LNCaP clone FGC (cell line): Measurements from ENCODE around the gene SEMA6A.
A peak's percentile ranks its signal among the peaks of the same experiment; 100 is the strongest.

Experiments used
- DNase-seq: peaks from one replicate; pipeline ENCODE4 v3.0.0-alpha.2; 2011; ENCODE audit warnings: low read depth
- H3K4me3 ChIP-seq: 2 replicates; pipeline ENCODE4 v1.5.1; 2011; ENCODE audit warnings: mild to moderate bottlenecking, low read depth, low read length, control low read depth
- CTCF ChIP-seq: IDR thresholded peaks from 2 replicates; pipeline ENCODE4 v1.5.1; 2012; ENCODE audit warnings: mild to moderate bottlenecking; ENCODE audit not compliant: control insufficient read depth, insufficient read depth; ENCODE audit errors: extremely low read depth

The SEMA6A gene

GRCh38 chr5:116406306-116407041, 168.1 kb downstream of the SEMA6A start:
- DNase-seq = no peak
- no peak overlapping the region for H3K4me3 ChIP-seq
- no peak for TF ChIP-seq CTCF

- no peak for DNase-seq
- no peak overlapping the region for H3K4me3 ChIP-seq
- no peak for TF ChIP-seq CTCF
These were observed 169.8 kb downstream of the SEMA6A start for GRCh38 chr5:116404792-116405191.

- no peak overlapping the region for H3K4me3 ChIP-seq
- TF ChIP-seq CTCF = no peak
- DNase-seq = no peak
These were observed 170.6 kb downstream of the SEMA6A start for GRCh38 chr5:116404016-116404415.

- no peak for DNase-seq
These were observed 172.4 kb downstream of the SEMA6A start for GRCh38 chr5:116402235-116402634.

GRCh38 chr5:116401576-116401975, 173.0 kb downstream of the SEMA6A start:
- no peak overlapping the region for H3K4me3 ChIP-seq
- no peak for DNase-seq

More at GRCh38 chr5:116402235-116402634, 172.4 kb downstream of the SEMA6A start:
- H3K4me3 ChIP-seq = no peak overlapping the region
- TF ChIP-seq CTCF = no peak

GRCh38 chr5:116396476-116397099, 178.0 kb downstream of the SEMA6A start:
- DNase-seq = no peak
- H3K4me3 ChIP-seq = no peak overlapping the region
- TF ChIP-seq CTCF = no peak

More at GRCh38 chr5:116401576-116401975, 173.0 kb downstream of the SEMA6A start:
- TF ChIP-seq CTCF = no peak

GRCh38 chr5:116395631-116396203, 178.9 kb downstream of the SEMA6A start:
- H3K4me3 ChIP-seq = no peak overlapping the region
- no peak for TF ChIP-seq CTCF
- peak; percentile 65 for DNase-seq
